Stimulated activated CD4-positive, alpha-beta T cell treated with anti-CD3 and anti-CD28 coated beads, Interleukin-15, amount 100 ng/mL, for 48 hours (primary cell): ENCODE results near the gene SF3B5.
"Not testable (repeated sequence)": the region's sequence is repeated elsewhere in the genome, so short reads cannot be mapped to it uniquely, and the experiment has no call there.

Source experiments
- DNase-seq, 2 donors: peaks; one replicate each; pipeline ENCODE4 v3.0.0-alpha.2; 2020; ENCODE audit warnings: low read depth in 2 of 2

SF3B5 gene

DNA sequence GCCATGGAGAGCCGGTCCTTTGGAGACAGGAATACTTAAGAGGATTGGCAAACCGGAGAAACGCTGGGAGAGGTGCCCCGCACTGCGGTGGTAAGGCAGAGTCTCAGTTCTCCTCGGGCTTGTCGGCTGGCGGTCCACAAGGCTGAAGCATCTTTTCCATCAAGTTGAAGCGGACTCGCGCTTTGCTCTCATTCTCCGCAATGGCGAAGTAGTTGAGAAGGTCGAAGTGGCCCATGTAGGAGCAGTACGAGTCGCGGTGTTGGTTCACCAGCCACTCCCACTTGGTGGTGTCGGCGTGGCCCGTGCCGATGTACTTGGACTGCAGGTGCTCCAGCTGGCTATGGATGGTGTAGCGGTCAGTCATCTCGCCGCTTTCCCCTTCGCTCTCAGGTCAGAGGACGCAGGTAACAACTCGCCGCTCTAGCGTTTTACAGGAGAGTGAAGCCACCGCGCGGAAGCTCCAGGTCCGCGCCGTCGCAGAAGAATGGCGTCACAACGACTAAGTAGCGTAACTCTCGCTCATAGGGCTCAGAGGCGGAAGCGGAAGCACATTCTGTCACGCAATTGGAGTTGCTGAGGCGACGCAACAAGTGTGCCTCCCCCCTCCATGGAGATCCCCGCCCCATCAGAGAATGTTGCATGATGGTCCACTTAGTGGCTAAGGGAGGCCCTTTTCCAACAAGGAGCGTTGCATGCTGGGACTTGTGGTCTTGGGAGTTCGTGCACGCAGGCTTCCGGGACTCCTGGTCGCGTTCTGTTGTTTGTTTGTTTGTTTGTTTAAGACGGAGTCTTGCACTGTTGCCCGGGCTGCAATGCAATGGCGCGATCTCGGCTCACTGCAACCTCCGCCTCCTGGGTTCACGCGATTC lies at the start of gene SF3B5:
Gene SF3B5, minus strand, starts transcription at position 440 of the 869 bp plus-strand sequence. Its CDS starts 76 bp downstream, at position 364.
- peak; percentile 97 to 98 for DNase-seq

DNA sequence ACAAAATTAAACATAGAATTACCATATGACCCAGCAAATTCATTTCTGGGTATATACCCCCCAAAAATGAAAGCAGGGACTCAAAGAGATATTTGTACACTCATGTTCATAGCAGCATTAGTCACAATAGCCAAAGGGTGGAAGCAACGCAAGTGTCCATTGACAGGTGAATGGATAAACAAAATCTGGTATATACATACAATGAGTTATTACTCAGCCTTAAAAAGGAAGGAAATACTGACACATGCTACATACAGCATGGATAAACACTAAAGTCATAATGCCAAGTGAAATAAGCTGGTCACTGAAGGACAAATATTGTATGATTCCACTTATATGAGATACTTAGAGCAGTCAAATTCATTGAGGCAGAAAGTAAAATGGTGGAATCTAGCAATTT lies 49.6 kb upstream of the SF3B5 start:
- DNase-seq, result no peak

DNA sequence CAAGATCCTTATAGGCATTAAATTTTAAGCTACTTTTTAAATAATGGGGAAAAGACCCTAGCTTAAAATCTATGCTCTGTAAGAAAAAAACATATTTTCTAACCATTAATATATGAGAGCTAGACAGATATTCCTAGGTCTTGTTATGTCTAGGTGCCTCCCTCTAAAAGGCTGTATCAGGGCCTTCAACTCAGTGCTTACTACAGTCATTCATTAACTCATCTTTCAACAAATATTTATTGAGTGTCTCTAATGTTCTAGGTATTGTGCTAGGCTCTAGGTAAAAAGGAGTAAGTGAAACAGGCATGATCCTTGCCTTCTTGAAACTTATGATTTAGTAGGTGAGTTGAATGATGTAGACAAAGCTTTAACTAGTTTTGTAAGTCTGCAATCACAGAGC lies 48.5 kb upstream of the SF3B5 start:
- DNase-seq, result no peak

DNA sequence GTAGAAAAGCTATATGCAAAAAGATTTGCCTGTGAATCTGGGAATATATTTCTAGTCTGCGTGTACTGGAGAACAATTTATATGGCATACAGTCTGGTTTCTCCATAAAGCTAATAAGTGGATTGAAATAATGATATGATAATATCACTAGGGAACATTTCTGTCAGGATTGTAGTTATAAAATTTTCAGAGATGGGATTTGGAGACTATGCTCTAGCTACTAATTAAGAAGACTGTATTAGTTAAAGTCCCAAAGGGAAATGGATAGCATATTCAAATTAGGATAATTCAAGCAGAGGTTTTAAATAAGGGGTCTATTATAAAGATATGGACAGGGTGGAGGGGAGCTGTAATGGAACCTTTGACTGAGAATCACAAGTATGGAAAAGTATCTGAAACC lies 47.7 kb upstream of the SF3B5 start:
- no peak for DNase-seq

DNA sequence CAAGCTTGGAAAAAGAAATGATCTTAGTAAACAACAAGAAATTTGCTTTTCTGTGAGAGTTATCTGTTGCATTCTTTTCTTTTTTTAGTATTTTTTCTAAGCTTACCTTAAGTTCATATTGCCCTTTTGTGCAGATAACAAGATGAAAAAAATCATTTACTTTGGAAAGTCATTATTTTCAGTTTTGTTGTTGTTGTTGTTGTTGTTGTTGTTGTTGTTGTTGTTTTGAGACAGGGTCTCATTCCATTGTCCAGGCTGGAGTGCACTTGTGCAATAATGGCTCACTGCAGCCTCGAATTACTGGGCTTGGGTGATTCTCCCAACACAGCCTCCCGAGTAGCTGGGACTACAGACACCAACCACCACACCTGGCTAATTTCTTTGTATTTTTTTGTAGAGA lies 46.1 kb upstream of the SF3B5 start:
- DNase-seq, result no peak

DNA sequence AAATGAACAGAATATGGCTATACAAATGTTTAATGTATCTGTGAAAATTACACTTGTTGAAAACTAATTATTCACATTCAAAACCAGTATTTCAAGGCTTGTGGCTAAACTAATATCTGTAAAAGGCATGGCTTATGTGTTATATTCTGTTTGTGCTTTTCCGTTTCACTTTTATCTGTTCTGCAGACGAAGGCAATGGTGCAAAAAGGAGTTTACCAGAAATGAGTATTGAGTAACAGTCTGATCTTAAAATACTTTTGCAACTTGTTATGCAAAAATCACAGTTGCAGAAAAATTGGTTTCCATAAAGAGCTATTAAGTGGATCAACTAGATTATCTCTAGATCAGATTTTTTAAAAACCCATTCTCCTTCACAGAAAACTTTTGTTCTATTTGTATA lies 45.5 kb upstream of the SF3B5 start:
- DNase-seq, result no peak

DNA sequence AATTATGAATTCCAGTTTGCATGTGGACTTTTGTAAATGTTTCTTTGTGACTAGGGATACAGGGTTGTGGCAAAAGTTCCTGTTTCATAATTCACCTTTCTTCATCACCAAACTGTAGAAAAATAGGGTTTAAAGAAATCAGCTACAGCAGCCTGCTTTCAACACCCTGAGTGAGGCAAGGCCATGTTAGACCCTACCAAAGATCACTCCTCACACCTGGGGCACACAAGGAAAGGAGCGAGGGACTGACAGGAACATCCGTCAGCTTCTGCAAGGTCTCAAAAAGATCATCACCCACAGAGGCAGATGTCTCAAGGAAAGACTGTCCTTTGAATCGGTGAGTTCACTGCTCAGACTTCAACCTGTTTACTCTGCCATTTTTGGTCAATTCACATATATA lies 44.4 kb upstream of the SF3B5 start:
- no peak for DNase-seq

DNA sequence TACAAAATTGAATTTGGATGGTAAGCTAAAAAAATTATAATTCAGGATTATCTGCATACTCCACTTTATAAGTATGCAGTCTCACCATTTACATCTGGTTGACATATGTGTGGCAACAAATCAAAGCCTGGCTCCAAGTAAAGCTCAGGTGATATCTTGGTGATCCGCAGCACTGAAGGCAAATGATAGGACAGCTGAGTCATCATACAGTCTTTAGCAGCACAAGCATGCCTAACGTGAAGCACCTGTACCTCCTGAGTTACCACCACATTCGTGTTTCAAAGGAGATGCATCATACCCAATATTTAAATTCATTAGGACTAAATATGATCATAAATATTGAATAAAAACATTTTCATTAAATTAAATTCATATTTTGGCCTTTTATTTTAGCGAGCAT lies 43.2 kb upstream of the SF3B5 start:
- DNase-seq, result no peak

DNA sequence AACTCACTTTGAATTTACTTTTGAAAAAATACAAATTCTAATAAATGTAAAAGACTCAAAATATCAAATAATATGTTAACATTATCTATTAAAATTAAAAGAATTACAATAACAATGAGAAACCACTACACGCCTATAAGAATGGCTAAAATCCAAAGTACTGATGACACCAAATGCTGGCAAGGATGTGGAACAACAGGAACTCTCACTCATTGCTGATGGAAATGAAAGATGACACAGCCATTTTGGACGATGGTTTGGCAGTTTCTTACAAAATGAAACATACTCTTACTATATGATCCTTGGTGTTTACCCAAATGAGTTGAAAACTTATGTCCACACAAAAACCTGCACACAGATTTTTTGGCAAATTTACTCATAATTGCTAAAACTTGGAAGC lies 39.4 kb upstream of the SF3B5 start:
- DNase-seq, result no peak

DNA sequence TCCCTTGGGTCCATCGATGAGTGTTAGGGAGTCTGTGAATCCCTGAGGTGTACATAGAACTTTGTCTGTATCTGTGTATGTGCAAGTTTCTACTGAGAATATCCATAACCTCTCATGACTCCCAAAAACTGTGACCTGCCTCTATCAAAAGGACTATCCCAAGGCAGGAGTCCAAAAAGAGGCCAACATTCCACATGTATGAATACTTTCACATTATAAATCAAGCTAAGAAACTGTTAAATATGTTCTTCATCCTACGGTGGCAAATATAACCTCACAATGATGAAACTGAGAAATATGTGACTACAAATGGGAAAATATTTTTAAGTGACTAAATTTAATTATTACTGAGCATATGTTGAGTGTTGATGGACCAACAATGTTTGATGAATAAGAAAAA lies 38.8 kb upstream of the SF3B5 start:
- DNase-seq, result no peak

DNA sequence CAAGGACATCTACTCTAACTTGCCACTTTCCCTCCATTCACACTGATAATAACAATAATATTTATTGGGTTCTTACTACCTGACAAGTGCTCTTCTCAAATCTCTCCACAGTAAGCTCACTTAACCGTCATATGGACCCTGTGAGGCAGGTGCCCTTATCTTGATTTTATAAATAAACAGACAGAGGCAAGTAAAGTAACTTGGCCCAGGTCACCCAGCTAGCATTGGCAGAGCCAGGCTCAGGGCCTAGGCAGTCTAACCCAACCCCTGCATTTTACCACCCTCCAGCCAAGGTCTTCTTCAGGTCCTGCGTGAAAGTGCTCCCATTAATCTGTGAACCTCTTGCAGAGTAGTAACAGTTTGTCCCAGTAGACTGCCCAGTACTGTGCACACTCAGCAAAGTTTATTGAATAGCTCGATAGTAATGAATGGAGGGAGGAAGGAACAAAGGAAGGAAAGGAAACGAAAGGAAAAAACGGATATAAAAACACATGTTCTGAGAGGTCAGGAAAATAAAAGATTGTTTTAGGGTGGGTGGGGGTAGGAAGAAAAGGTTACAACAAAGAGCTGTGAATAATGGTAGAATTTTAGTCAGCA lies 38.0 kb upstream of the SF3B5 start:
- DNase-seq, result no peak

DNA sequence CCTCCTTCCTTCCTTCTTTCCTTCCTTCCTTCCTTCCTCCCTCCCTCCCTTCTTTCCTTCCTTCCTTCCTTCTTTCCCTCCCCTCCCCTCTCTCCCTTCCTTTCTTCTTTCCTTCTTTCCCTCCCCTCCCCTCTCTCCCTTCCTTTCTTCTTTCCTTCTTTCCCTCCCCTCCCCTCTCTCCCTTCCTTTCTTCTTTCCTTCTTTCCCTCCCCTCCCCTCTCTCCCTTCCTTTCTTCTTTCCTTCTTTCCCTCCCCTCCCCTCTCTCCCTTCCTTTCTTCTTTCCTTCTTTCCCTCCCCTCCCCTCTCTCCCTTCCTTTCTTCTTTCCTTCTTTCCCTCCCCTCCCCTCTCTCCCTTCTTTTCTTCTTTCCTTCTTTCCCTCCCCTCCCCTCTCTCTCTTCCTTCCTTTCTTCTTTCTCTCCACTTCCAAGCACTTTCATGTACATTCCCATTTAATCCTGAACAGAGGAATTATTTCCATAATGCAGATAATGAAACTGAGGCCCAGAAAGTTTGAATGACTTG lies 36.9 kb upstream of the SF3B5 start:
- DNase-seq, result not testable (repeated sequence)

DNA sequence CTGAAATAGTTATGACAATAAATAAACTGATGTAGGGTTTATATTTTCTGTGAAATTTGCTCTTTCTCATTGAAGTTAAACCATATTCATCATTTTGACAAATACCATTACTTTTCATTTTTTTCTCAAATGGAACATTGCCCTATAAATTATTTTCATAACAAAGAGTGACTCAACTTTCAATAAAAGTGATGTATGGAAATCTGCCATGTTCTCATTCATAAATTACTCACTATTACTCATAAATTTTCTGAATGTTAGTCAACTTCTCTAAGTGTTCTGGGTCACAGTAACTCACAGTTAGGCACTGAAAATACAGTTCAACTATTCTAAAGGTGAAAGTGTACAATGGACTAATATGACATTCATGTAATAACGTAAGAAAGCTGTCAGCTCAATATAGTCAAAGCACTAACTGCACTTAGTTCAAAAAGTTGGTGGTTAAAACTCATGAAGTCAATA lies 35.9 kb upstream of the SF3B5 start:
- no peak for DNase-seq

DNA sequence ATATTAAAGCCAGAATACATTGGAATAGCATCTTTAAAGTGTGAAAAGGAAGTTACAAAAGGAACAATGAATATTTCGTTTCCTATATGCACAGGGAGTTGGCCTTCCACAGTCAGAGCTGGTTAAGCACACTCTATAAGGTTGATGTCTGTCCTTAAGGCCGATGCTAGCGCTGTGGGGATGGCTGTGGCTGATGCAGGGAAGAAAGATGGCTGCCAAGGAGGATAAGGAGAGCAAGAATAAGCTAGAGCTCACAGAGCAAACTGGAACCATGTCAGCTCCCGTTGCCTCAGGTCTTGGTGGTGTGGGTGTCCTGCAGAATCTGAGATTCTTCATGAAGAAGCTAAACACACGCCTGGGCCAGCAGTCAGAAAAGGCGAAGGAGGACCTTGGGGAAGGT lies 34.1 kb upstream of the SF3B5 start:
- DNase-seq, result no peak

DNA sequence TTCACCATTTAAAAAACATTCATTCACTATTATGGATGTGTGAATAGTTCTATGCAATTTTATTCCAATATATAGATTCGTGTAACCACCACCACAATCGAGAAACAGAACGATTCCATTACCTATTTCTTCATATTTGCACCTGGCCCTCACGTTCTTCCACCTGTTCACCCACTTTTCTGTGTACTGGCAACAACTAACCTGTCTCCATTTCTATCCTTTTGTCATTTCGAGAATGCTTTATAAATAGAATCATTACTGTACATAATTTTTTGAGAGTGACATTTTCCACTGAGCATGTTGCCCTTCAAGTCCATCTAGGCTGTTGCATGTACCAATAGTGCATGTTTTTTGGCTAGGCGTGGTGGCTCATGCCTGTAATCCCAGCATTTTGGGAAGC lies 31.7 kb upstream of the SF3B5 start:
- DNase-seq, result no peak

DNA sequence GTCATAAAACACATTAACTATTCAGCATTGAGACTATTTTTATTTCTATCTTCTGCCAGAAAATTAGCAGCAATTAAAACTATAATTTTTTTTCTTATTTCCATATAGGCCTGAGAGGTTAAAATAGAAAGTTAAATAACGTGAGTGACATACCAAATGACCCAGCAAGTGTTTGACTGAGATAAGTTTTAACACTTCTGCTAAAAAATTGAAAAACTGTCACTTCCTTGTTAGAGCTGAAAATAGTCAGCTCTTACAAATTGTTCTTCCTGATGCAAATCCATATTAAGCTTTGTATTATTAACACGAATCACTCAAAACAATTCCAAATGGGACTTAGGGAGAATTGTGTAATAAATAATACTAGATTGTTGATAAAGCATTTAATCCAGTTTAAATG lies 28.5 kb upstream of the SF3B5 start:
- no peak for DNase-seq

DNA sequence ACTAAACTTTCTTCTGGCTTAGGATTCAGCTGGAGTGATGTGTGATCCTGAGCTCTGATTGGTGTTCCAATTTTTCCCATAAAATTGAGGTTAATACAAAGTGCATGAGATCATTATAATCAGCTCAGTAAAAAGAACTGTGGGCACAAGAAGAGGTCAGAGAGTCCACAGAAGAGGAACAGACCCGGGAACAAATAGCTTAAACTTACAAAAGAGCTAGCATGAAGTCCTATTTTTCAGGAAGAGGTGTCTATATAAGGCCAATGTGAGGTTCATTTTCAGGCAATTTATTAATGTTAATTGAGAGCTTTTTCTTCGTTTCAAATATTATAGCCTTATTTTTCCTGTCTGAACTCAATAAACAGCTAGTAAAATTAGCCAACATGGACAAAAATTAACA lies 28.0 kb upstream of the SF3B5 start:
- no peak for DNase-seq

DNA sequence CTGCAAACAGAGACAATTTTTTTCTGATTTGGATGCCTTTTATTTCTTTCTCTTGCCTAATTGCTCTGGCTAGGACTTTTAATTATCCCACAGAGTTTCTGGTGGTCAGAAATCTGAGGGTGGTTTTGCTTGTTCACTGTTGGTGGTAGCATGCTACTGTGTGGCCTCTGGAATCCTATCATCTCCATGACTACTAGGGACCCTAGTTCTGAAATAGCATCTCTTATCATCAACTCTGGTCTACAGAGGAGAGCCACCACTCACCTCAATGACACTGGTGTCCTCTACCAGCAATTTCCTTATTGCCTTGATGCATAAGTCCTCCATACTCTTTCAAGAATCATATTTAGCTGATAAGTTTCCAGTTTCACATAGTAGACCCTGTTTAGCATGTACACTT lies 27.5 kb upstream of the SF3B5 start:
- DNase-seq, result no peak

DNA sequence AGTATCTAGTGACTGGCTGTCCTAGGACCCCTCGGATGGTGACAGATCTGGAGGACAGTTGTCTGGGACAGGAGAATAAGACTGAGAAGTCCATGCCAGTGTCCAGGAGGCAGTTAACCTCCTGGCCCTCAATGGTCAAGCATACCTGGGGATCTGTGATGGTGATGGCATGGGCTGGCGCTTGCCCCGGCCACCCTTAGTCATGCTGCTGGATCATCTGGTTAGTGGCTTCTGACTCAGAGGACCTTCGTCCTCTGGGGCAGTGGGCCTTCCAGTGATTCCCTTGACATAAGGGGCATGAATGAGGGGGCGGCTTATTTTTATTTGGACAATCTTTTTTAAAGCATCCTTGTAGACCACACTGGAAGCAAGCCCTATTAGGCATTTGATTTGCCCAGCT lies 24.0 kb upstream of the SF3B5 start:
- no peak for DNase-seq

DNA sequence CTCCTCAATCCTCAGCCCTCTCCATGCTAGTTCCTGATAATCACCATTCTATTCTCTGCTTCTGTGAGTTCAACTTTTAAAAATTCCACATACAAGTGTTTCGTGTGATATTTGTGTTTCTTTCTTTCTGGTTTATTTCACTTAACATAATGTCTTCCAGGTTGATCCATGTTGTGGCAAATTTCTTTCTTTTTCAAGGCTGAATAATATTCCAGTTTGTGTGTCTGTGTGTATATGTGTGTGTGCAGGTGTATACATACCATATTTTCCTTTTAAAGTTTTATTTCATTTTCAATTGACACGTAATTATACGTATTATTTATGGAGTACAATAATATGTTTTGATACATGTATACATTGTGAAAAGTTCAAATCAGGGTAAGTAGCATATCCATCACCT lies 19.8 kb upstream of the SF3B5 start:
- DNase-seq, result no peak

DNA sequence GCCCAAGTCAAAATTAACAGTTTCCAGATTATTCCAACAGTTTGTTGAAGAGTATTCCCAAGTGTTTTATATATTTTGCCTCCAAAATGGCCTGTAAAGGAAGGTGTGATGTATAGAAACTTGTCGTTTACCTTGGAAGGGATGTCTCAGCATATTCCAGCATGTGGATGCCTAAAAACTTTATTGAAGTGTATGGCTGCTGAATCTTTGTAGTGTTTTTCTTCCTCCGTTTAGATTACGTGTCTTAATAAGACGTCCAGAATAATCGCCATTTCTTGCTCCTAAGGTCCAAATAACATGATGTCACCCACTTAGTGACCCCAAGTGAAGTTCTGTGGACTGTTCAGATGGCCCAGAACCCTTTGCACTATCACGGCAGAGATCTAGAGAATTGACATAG lies 18.0 kb upstream of the SF3B5 start:
- DNase-seq, result no peak

DNA sequence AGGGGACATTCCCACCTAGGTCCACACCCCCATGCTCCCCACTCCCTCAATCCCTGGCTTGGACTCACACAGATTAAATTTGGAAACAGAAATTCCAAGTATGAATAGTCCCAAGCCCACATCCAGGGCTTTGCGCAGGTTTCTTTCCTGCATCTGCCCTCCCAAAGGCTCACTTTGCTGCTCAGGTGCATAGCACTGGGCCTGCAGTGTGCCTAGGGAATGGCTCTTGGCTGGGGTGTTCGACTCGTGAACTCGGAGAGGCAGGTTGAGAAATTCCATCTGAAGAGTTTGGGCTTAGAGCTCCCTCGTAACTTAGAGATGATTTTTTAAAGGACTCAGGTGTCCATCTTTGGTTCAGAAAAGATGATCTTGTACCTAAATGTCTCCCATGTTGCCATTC lies 14.8 kb upstream of the SF3B5 start:
- no peak for DNase-seq

DNA sequence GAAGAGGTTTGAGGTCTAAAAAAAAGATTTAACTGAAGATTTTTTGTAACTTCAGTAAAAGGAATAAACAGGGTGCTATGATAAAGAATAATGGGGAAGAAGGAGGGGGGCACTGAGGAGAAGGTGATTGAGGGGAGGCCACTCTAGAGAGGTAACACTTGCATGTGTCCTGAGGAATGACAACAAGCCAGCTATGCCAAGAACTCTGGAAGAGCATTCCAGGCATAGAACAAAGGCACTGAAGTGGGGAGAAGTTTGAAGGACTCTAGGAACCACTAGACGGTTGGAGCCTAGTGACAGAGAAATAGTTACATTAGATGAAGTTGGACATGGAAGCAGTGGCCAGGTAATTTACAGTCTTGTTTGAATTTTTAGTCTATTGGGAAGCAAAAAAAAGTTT lies 10.8 kb upstream of the SF3B5 start:
- no peak for DNase-seq
